Erythroblast (primary cell): ENCODE data around the gene BAIAP2L1.

Source experiments
- DNase-seq, 2 experiments: peaks; one replicate each; lab custom pipeline; 2025; lab: John Stamatoyannopoulos, UW
- GATA1 ChIP-seq: IDR thresholded peaks from 2 replicates; pipeline ENCODE4 v1.6.1; 2011; ENCODE audit warnings: low read depth, mild to moderate bottlenecking, control low read depth, low read length, moderate library complexity
- POLR2A ChIP-seq: IDR thresholded peaks from 2 replicates; pipeline ENCODE4 v1.6.1; 2011; ENCODE audit warnings: mild to moderate bottlenecking, low read length

Gene BAIAP2L1

DNA sequence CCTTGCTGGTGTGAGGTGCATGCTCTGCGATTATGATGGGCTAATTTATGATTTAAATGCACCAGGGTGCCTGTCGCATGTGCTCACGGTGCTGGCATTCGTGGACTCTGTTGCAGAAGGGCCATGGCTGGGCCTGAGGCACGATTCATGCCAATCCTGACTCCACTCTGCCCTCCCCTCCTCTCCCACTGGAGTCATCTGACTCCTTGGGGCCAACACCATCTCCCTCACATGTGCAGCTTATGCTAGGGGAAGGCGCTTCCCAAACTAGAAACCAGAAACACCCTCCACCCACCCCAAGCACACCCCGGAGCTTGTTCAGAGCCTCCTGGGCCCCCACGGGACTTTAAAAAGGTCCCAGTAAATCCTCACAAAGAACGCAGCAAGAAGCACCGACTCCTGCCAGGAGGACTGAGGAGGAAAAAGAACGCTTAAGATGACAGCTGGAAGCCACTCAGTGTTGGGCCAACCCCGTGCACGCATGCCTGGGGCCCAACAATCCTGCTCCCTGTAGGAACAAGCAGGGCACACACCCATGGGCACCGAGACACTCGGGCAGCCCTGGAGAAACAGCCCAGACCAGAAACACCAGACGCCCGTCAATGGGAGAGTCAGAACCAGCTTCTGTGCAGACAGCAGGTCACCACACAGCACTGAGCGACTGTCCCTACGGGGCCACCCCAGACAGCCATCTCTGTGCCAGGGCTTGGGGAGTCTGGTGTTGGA lies 105.3 kb downstream of the BAIAP2L1 start:
- no peak for DNase-seq
- TF ChIP-seq POLR2A (no peak), GATA1 (no peak)

- TF ChIP-seq GATA1 = no peak
- TF ChIP-seq POLR2A = no peak
- DNase-seq = peak; percentile 43 to 56
These were observed 106.0 kb downstream of the BAIAP2L1 start for GRCh38 chr7:98294798-98295382.

DNA sequence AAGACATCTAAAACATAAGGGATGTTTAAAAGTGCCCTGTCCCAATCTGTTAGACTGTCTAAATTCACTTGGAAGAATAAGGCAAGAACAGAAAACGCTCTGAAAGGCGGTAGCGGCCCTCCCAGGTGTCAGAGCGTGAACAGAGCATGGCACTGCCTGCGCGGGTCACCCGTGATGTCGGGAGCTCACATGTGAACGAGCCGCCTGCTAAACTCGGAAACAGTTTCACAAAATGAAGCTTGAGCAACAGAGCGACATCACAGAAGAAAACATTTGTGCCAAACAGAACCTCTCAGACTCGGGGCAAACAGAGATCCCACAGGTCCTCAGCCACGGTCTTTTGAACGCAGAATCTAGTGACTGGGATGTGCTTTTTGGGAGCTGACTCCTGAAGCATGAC lies 106.6 kb downstream of the BAIAP2L1 start:
- no peak for DNase-seq
- TF ChIP-seq GATA1 (no peak), POLR2A (no peak)

GRCh38 chr7:98293746-98294145 lies 107.1 kb downstream of the BAIAP2L1 start:
- TF ChIP-seq GATA1 (no peak), POLR2A (no peak)
- DNase-seq = no peak

GRCh38 chr7:98293265-98293664 lies 107.6 kb downstream of the BAIAP2L1 start:
- DNase-seq = no peak
- no peak for TF ChIP-seq POLR2A

- no peak for DNase-seq
- no peak for TF ChIP-seq GATA1
- TF ChIP-seq POLR2A = no peak
These were observed 109.2 kb downstream of the BAIAP2L1 start for GRCh38 chr7:98291717-98292116.

DNA sequence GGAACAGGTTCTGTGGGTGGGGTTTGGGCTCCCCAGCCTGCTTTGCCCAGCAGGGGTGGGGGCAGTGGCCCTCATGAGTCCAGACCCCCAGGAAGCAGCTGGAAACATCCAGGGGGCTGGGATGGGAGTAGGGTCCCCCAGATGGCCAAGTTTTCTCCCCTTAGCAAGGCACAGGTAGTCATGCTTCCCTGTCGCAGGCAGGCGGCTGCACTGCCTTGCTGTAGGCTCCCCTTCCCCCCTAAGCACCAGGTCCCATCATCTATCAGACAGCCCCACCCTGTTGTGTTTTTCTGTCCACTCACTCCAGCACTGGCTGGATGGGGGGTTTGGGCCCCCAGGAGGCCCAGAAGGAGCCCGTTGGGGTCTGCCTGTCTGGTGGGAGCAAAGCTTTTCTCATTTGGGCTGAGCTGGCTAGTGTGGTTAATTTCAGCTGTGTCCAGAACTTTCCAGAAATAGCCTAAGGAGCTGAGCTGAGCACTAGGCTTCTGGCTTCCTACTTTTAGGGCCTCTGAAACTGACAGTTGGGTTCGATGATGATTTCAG lies 111.5 kb downstream of the BAIAP2L1 start:
- TF ChIP-seq GATA1 (no peak), POLR2A (no peak)

GRCh38 chr7:98288064-98288823 lies 112.6 kb downstream of the BAIAP2L1 start:
- no peak for TF ChIP-seq POLR2A
- TF ChIP-seq GATA1 = no peak
- no peak for DNase-seq

More for the DNA sequence above, 111.5 kb downstream of the BAIAP2L1 start:
- no peak for DNase-seq

DNA sequence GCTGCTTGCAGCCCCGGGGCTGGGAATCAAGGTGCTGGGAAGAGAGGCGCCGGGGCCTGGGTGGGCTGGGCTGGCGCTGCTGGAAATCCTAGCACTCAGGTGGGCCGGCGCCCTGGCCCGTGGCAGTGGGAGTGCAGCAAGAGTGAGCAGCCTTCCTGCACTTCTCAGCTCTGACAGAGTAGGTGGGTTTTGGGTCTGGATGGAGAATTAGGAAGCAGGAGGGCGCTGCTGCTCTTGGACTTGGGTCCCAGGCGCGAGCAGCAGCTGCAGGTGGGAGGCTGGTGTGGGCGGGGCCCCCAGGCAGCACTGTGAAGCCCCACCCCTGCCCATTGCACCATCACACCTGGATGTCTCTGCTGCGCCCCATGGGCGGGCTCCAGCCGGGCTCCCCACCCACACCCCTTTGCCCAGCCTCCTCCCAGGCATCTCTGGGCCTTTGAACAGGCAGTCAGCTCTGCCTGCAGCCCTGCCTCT lies 113.4 kb downstream of the BAIAP2L1 start:
- no peak for DNase-seq
- TF ChIP-seq GATA1 (no peak), POLR2A (no peak)

DNA sequence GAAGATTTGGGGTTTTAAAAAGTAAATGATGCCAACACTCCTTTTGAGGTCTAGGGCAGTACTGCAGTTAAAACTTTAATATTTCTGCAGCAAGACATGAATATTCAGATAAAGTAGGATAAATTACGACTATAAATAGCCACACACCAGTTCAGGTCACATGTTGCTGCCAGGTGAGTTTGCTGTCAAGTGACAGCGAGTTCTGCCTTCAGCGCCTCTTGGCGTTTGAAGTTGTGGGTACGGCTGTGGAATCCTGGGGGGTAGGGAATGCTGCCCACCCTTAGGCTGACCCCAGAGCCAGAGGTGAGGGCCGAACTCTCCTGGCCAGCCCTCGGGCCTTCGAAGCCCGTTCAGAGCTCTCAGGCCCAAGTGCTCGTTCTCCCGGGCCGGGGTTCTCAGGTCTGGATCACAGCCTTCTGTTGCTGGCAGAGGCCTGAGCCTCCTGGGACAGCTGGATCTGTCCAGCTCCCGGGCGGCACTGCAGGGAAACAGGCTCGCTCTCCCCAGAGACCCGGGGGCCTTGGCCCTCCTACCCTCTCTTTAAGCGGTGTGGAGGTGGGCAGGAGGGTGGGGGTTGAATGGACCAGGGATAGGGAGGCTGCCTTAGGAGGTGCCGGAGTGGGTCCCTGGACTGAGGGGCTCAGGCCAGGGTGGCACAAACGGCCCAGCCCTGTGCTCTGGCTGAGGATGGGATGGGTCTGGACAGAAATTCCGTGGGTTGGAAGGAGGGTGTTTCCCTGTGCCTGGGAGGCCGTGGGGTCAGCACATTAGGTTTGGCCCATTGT lies 114.0 kb downstream of the BAIAP2L1 start:
- DNase-seq = no peak
- TF ChIP-seq GATA1 = no peak

DNA sequence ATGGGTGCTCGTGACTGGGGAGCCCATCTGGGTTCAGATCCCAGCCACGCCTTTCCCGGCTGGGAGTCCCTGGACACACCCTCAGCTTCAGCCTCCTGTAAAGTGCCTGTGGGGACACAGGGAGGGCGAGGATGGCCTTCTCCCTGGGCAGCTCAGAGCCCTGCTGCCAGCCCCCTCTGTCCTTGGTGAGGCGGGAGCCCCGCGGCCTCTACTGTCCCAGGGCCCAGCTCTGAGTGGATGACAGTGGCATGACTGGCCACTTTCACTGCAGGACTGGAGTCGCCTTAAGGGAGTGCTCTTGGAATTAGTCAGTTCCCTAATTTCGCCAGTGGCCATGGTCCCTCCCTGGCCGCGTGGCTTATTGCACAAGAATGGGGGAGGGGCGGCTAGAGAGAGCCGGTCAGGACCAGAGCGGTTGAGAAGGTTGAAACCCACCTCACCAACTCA lies 114.8 kb downstream of the BAIAP2L1 start:
- TF ChIP-seq POLR2A (no peak), GATA1 (no peak)
- peak; percentile 12 to 22 for DNase-seq

- TF ChIP-seq GATA1 (no peak), POLR2A (no peak)
- no peak for DNase-seq
These were observed 115.5 kb downstream of the BAIAP2L1 start for GRCh38 chr7:98285157-98286092.
